ENCODE data around the gene ALOX15.

Gene ALOX15

GRCh38 chr17:4598776-4599504 is 42.5 kb downstream of the ALOX15 start:
- no peak for TF ChIP-seq CTCF (IDR thresholded peaks at IDR 0.05)

GRCh38 chr17:4597975-4598374 is 43.5 kb downstream of the ALOX15 start:
- TF ChIP-seq CTCF (IDR thresholded peaks at IDR 0.05), result no peak

- TF ChIP-seq CTCF (IDR thresholded peaks at IDR 0.05), result no peak
Observed at GRCh38 chr17:4596636-4597380, 44.7 kb downstream of the ALOX15 start.

- TF ChIP-seq CTCF (IDR thresholded peaks at IDR 0.05), result no peak
Observed at GRCh38 chr17:4594931-4595684, 46.4 kb downstream of the ALOX15 start.

- no peak for TF ChIP-seq CTCF (IDR thresholded peaks at IDR 0.05)
Observed at GRCh38 chr17:4594406-4594805, 47.1 kb downstream of the ALOX15 start.

GRCh38 chr17:4593021-4593421 is 48.5 kb downstream of the ALOX15 start:
- TF ChIP-seq CTCF (IDR thresholded peaks at IDR 0.05), result no peak

GRCh38 chr17:4592240-4593005 is 49.1 kb downstream of the ALOX15 start:
- no peak for TF ChIP-seq CTCF (IDR thresholded peaks at IDR 0.05)
